ENCODE data around the gene OSER1.

The OSER1 gene

GRCh38 chr20:44171775-44172571 lies 38.6 kb downstream of the OSER1 start:
- DNase-seq, result no peak

- DNase-seq, result no peak
These were observed 39.7 kb downstream of the OSER1 start for GRCh38 chr20:44170816-44171410.

- no peak for DNase-seq
These were observed 42.8 kb downstream of the OSER1 start for GRCh38 chr20:44167736-44168135.

- DNase-seq, result no peak
These were observed 44.1 kb downstream of the OSER1 start for GRCh38 chr20:44166477-44166876.

GRCh38 chr20:44166008-44166407 lies 44.6 kb downstream of the OSER1 start:
- no peak for DNase-seq

GRCh38 chr20:44160133-44160532 lies 50.4 kb downstream of the OSER1 start:
- DNase-seq, result no peak

- DNase-seq, result no peak
These were observed 50.9 kb downstream of the OSER1 start for GRCh38 chr20:44159711-44160110.

GRCh38 chr20:44159125-44159524 lies 51.4 kb downstream of the OSER1 start:
- no peak for DNase-seq

GRCh38 chr20:44157061-44157460 lies 53.5 kb downstream of the OSER1 start:
- no peak for DNase-seq

GRCh38 chr20:44154521-44155001 lies 56.0 kb downstream of the OSER1 start:
- DNase-seq, result no peak

GRCh38 chr20:44153636-44154043 lies 56.9 kb downstream of the OSER1 start:
- no peak for DNase-seq

- no peak for DNase-seq
These were observed 58.8 kb downstream of the OSER1 start for GRCh38 chr20:44151621-44152416.

- no peak for DNase-seq
These were observed 64.3 kb downstream of the OSER1 start for GRCh38 chr20:44146272-44146671.

Measured in SIG-M5 (cell line).